Activated CD4-positive, alpha-beta T cell treated with anti-CD3 and anti-CD28 coated beads, Interleukin-2, amount 50 U/mL, for 16 hours (primary cell): ENCODE measurements around the gene LRRC75A.

Experiments used
- DNase-seq: peaks from one replicate; pipeline ENCODE4 v3.0.0-alpha.2; 2020

LRRC75A gene

GRCh38 chr17:16492613-16493530 is 879 bp upstream of the LRRC75A start:
- no peak for DNase-seq

- no peak for DNase-seq
These were observed 776 bp downstream of the LRRC75A start for GRCh38 chr17:16491131-16491702.

GRCh38 chr17:16489431-16489830 is 2.6 kb downstream of the LRRC75A start:
- DNase-seq = no peak

GRCh38 chr17:16488968-16489337 is 3.0 kb downstream of the LRRC75A start:
- DNase-seq = no peak

- no peak for DNase-seq
These were observed 3.6 kb downstream of the LRRC75A start for GRCh38 chr17:16488186-16488967.

- DNase-seq = no peak
These were observed 5.4 kb downstream of the LRRC75A start for GRCh38 chr17:16486373-16487250.

GRCh38 chr17:16484445-16485175 is 7.4 kb downstream of the LRRC75A start:
- DNase-seq = no peak

- no peak for DNase-seq
These were observed 8.9 kb downstream of the LRRC75A start for GRCh38 chr17:16483021-16483645.

- no peak for DNase-seq
These were observed 9.7 kb downstream of the LRRC75A start for GRCh38 chr17:16482253-16482652.

GRCh38 chr17:16480995-16481394 is 11.0 kb downstream of the LRRC75A start:
- no peak for DNase-seq

GRCh38 chr17:16479264-16479663 is 12.7 kb downstream of the LRRC75A start:
- DNase-seq = no peak

GRCh38 chr17:16478649-16479048 is 13.3 kb downstream of the LRRC75A start:
- DNase-seq = no peak

- DNase-seq = no peak
These were observed 14.3 kb downstream of the LRRC75A start for GRCh38 chr17:16477666-16478065.

GRCh38 chr17:16477255-16477654 is 14.7 kb downstream of the LRRC75A start:
- no peak for DNase-seq

- DNase-seq = no peak
These were observed 16.8 kb downstream of the LRRC75A start for GRCh38 chr17:16475179-16475704.

GRCh38 chr17:16474012-16474725 is 17.8 kb downstream of the LRRC75A start:
- DNase-seq = no peak

- no peak for DNase-seq
These were observed 18.7 kb downstream of the LRRC75A start for GRCh38 chr17:16473044-16474011.

GRCh38 chr17:16472539-16472938 is 19.5 kb downstream of the LRRC75A start:
- DNase-seq = no peak

GRCh38 chr17:16471295-16471694 is 20.7 kb downstream of the LRRC75A start:
- DNase-seq = no peak
